HG02588 (cell line): Measurements from ENCODE around the gene PLA2G1B.
A peak's percentile ranks its signal among the peaks of the same experiment; 100 is the strongest.

ENCODE experiments used
- ATAC-seq: cut with Tn5 transposase; IDR thresholded peaks from one replicate; pipeline ENCODE4 v1.9.1; 2021; ENCODE audit warnings: mild to moderate bottlenecking, moderate library complexity; ENCODE audit not compliant: unreplicated experiment

Gene PLA2G1B

GRCh38 chr12:120331390-120331789 lies 3.8 kb upstream of the PLA2G1B start:
- no peak for ATAC-seq

DNA sequence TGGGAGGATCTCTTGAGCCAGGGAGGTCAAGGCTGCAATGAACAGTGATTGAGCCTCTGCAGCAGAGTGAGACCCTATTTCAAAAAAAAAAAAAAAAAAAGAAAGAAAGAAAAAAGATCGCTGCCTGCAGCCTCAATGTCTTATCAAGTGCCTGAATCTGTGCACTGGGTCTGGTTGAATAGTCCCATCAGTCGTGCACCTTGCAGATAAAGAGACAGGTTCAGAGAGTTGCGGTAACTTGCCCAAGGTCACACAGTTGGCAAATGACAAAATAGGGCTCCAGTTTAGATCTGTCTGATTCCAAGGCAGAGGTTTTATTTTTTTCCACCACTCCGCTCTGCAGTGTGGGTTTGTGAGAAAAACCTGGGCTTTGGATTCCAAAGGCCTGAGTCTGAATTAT lies 649 bp upstream of the PLA2G1B start:
- no peak for ATAC-seq

- ATAC-seq, result no peak
Observed at GRCh38 chr12:120324841-120325417, 2.6 kb downstream of the PLA2G1B start.

GRCh38 chr12:120323772-120324171 lies 3.8 kb downstream of the PLA2G1B start:
- no peak for ATAC-seq

- ATAC-seq, result no peak
Observed at GRCh38 chr12:120321382-120322202, 6.0 kb downstream of the PLA2G1B start.

DNA sequence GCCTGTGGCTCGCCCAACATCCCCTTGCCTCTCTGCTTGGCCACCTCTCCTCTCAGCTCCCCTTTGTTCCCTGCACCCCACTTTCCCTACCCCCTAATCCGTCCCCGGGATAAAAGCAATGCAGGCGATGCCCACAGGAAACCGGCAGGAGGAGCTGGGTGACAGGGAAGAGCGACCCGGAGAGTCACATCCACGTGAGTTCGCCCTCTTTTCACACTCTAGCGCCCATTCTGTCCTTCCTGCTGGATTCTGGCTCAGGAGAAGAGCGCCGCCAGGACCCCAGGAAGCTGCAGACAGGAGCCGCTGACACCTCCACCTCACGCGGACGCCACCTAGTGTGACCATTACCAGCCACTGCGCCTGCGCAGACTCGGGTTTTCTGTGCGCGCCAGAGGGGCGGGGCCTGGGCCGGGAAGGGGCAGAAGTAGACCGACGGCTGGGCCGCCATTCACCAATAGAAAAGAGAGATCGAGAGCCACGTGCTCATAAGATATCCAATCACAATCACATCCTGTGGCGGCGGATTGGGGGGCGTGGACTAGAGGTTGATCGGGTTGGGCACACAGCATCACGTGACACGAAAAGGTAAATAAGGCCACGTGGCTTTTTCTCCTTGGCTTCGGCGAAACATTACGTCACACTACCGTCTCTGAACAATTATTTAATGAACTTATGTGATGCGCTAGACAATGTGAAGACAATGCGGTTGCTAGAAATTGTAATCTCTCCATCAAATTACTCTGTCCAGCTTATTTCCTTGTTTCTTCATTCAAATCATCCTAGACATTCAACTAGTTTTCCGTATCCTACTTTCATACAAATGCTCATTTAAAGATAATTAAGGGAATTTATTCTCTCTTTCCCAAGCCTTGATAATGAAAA lies 10.1 kb downstream of the PLA2G1B start:
- ATAC-seq, result peak; percentile 99

- ATAC-seq, result no peak
Observed at GRCh38 chr12:120316798-120317223, 10.8 kb downstream of the PLA2G1B start.

GRCh38 chr12:120314220-120314619 lies 13.4 kb downstream of the PLA2G1B start:
- no peak for ATAC-seq

DNA sequence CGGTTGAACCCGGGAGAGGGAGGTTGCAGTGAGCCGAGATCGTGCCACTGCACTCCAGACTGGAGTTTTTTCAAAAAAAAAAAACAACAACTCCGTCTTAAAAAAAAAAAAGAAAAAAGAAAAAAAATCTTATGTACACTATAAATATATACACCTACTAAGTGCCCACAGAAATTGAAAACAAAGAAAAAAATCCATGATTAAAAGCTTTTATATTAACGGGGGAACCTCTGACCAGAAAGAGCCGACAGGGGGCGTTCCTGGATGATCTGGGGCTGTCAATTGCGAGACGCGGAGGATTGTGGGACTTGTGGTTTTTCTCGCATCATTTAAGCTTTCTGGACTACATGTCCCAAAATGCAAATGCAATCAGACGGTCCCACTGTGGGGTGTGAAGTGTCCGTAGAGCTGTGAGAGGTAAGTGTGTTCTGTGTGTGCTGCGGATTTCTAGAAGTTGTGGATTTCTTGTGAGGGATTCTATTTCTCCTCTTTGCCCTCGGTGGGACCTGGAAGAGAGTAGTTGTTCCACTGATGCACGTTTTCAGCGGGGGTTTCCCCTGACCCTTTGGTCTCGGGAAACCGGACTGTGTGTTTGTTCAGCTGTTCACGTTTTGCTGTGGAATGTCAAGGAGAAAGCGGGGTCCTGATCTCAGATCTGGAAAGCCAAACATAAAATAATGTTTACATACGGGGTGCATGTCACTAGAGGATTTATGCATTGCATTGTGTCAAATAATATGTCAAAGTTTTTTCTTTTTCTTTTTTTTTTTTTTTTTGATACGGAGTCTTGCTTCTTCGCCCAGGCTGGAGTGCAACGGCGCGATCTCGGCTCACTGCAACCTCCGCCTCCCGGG lies 25.4 kb downstream of the PLA2G1B start, which contains the start of gene SIRT4:
TSS of gene SIRT4 (plus strand) at position 360 of the 854 bp plus-strand sequence. CDS start 1,241 bp downstream, outside the sequence.
- ATAC-seq, result peak; percentile 96

- ATAC-seq, result peak; percentile 39
Observed at GRCh38 chr12:120292661-120293531, 34.7 kb downstream of the PLA2G1B start, which contains the start of gene RNU4-1. Gene RNU4-1 (minus strand): TSS chr12:120293237.

GRCh38 chr12:120292411-120292660 lies 35.2 kb downstream of the PLA2G1B start:
- no peak for ATAC-seq

DNA sequence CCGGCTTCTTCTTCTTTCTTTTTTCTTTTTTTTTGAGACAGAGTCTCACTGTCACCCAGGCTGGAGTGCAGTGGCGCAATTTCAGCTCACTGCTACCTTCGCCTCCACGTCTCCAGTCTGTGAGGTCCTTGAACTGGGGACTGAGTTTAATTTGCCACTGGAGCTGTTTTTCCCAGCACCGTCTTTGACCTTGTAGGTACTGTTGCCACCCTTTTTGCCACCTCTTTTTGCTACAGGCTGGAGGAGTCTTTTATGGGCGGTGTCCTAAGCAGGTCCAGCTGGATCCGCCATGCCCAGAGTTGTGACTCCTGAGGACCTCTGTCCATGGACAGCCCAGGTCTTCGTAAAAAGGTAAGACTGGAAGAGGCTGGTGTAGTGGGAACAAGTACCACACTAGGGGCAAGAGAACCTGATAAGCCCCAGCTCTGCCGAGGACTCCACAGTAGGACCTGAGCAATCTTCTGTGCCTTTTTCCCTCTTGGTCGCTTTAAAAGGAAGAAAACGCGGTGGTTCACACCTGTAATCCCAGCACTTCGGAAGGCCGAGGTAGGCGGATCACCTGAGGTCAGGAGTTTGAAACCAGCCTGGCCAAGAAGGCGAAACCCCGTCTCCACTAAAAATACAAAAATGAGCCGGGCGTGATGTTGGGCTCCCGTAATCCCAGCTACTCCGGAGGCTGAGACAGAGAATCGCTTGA lies 36.8 kb downstream of the PLA2G1B start:
- ATAC-seq, result no peak

DNA sequence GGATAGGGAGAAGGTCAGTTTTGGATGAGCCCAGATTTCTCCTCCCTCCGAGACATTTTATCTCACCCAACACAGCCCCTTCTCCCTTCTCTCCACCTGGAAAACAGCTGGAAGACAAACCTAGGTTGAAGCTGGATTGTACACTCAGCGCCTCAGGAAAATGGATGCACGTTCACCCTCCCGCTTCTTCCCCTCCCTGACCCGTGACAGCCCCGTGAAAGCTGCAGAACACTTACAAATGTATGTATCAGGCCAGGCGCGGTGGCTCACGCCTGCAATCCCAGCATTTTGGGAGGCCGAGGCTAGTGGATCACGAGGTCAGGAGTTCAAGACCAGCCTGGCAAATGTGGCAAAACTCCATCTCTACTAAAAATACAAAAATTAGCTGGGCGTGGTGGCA lies 40.1 kb downstream of the PLA2G1B start:
- no peak for ATAC-seq

DNA sequence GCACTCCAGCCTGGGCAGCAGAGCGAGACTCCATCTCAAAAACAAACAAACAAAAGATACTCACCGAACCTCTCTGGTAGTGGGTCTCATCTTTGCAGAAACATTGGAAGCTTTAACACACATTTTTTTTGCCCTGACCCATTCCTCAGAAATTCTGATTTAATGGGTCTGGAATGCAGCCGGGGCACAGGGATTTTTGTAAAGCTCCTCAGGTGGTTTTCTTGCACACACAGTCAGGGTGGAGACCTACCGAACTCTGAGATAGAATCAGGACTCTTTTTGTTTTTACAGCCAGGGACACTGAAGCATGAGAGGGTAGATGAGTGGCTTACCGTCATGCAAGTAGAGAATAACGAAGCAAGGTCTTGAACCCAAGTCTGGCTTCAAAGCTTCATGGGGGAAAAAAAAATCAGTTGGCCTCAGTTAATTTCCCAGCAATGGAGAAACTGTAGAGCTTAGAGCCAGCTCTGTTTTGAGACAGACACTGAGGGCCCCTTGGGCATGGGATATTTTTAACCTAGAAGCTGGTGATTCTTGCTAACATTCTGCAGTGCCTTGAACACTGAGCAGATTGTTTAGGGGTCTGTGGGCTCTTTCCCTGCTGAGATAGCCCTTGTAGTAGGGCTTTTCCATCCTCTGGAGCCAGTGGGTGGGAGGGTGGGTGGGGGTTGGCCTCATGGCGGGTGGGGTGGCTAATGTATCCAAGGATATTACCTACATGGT lies 40.6 kb downstream of the PLA2G1B start:
- ATAC-seq, result no peak

DNA sequence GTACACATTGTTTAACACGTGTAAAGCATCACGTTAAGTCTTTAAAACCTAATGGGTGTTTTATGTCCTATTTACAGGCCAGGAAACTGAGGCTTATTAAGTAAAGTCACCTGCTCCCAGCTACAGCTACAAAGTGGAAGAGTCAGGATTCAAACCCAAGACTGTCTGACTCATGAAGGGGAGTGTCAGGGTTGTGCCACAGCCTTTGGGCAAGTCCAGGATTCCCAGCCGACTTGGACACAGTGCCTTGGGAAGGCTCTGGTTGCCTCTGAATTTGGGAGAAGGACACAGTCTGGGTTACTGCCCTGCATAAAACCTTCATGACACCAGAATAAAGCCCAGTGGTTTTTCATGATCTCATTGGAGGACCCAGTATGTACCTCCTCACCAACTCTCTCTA lies 43.2 kb downstream of the PLA2G1B start:
- no peak for ATAC-seq

- ATAC-seq, result no peak
Observed at GRCh38 chr12:120283318-120283717, 44.3 kb downstream of the PLA2G1B start.

GRCh38 chr12:120278137-120279069 lies 49.2 kb downstream of the PLA2G1B start:
- no peak for ATAC-seq
